K562 (cell line): ENCODE data around the gene PTH1R. TPM values are rescaled to one million over a fixed set of nuclear protein-coding genes. Genes with fewer than 3 reads are reported as not detected.

Experiments
- BRCA1 ChIP-seq, 2 experiments: fragments of 450-650 bp in 1 of 2; sonication (generic) in 1 of 2; formaldehyde crosslinking in 1 of 2; IDR thresholded peaks; 2 replicates each; pipeline versions ENCODE4 v1.5.0 to v1.6.1; 2017 to 2020; ENCODE audit warnings: mild to moderate bottlenecking in 1 of 2, missing genetic modification reagents in 1 of 2
- CC2D1A ChIP-seq: fragments of 450-650 bp; IDR thresholded peaks from 2 replicates; pipeline ENCODE4 v1.6.1; 2017; ENCODE audit warnings: mild to moderate bottlenecking
- FOSL1 ChIP-seq: fragments of 200-800 bp; sonication (Bioruptor generic); conservative IDR thresholded peaks from 2 replicates; pipeline ENCODE4 v1.6.1; 2016; ENCODE audit warnings: missing genetic modification characterization, missing compliant biosample characterization
- HIVEP1 ChIP-seq: fragments of 250-450 bp; sonication (Bioruptor Pico); IDR thresholded peaks from 2 replicates; pipeline ENCODE4 v1.4.0; 2020; ENCODE audit warnings: mild to moderate bottlenecking
- HNRNPLL ChIP-seq: fragments of 200-400 bp; formaldehyde crosslinking; IDR thresholded peaks from 2 replicates; pipeline ENCODE4 v1.6.1; 2017; ENCODE audit warnings: low read length, low read depth, mild to moderate bottlenecking; ENCODE audit not compliant: poor library complexity, severe bottlenecking
- SNIP1 ChIP-seq: fragments of 450-650 bp; IDR thresholded peaks from 2 replicates; pipeline ENCODE4 v1.7.1; 2017; ENCODE audit warnings: low read depth, mild to moderate bottlenecking
- SPI1 ChIP-seq: IDR thresholded peaks from 2 replicates; pipeline ENCODE4 v1.6.1; 2011; ENCODE audit warnings: low read depth, low read length, control low read depth, borderline replicate concordance
- TCF3 ChIP-seq: sonication (generic); formaldehyde crosslinking; IDR thresholded peaks from 2 replicates; pipeline ENCODE4 v1.4.0; 2020; ENCODE audit warnings: mild to moderate bottlenecking, missing genetic modification reagents
- TRIM25 ChIP-seq: fragments of 450-650 bp; IDR thresholded peaks from 2 replicates; pipeline ENCODE4 v1.7.0; 2016; ENCODE audit warnings: borderline replicate concordance
- ZBTB40 ChIP-seq, 2 experiments: fragments of 450-650 bp in 1 of 2; sonication (generic) in 1 of 2; formaldehyde crosslinking in 1 of 2; IDR thresholded peaks; 2 replicates each; pipeline versions ENCODE4 v1.7.1 to v1.9.0; 2016 to 2022; ENCODE audit warnings: inconsistent platforms in 1 of 2, mild to moderate bottlenecking in 1 of 2, missing genetic modification reagents in 1 of 2
- ZBTB9 ChIP-seq: fragments of 450-650 bp; formaldehyde crosslinking; IDR thresholded peaks from 2 replicates; pipeline ENCODE4 v1.4.0; 2020; ENCODE audit warnings: mild to moderate bottlenecking, moderate library complexity
- ZEB2 ChIP-seq: fragments of 450-650 bp; IDR thresholded peaks from 2 replicates; pipeline ENCODE4 v1.6.1; 2016
- ZNF263 ChIP-seq: sonication (generic); formaldehyde crosslinking; IDR thresholded peaks from 2 replicates; pipeline ENCODE4 v1.8.0; 2022; ENCODE audit warnings: mild to moderate bottlenecking, missing genetic modification reagents, borderline replicate concordance
- ZNF766 ChIP-seq: fragments of 200-800 bp; sonication (Bioruptor generic); conservative IDR thresholded peaks from 2 replicates; pipeline ENCODE4 v1.6.1; 2016; ENCODE audit warnings: missing genetic modification characterization, missing compliant biosample characterization
- polyA plus RNA-seq, 8 experiments: library from polyadenylated mRNA; depleted of rRNA in 4 of 8; stranded (reverse) in 5 of 8; unstranded in 3 of 8; fragments of >200 nt; fragmentation: Nextera tagmentation in 2 of 8; fragmentation: Illumina TruSeq in 1 of 8; extraction: Ambion mirVana in 2 of 8; extraction: Trizol in 1 of 8; gene quantifications; 2 replicates each; pipeline versions ENCODE4 v1.2.1 to v1.2.3, GENCODE V29; 2011 to 2014; ENCODE audit warnings: inconsistent platforms in 1 of 8, missing spikeins in 1 of 8
- total RNA-seq, 7 experiments: library from RNA; depleted of rRNA in 6 of 7; stranded (reverse); fragments of >200 nt in 6 of 7; fragmentation: Illumina TruSeq in 2 of 7; extraction: Trizol in 2 of 7; gene quantifications; 2 replicates each; pipeline versions ENCODE4 v1.2.1 to v1.2.3, GENCODE V29; 2011 to 2021; ENCODE audit warnings: low replicate concordance in 1 of 7

The PTH1R gene
- total and polyA plus RNA-seq, 9 of the 15 experiments (the other 6 are each of a cell fraction or from before 2014, with no cell fraction given) = not detected

- 0 out of 2 replicates have a peak, but pooled peaks have one; percentile 20 for TF ChIP-seq ZBTB40 (IDR thresholded peaks at IDR 0.05)
- TF ChIP-seq ZBTB40 (CRISPR knock-in tag; IDR thresholded peaks at IDR 0.05) = no peak
- no peak for TF ChIP-seq ZNF263 (CRISPR knock-in tag)
- TF ChIP-seq ZNF766 (CRISPR knock-in tag) = 0 out of 2 replicates have a peak, but pooled peaks have one; percentile 18
- no peak for TF ChIP-seq SNIP1
- no peak for TF ChIP-seq BRCA1 (IDR thresholded peaks at IDR 0.05)
- 0 out of 2 replicates have a peak, but pooled peaks have one; percentile 21 for TF ChIP-seq BRCA1 (CRISPR knock-in tag; IDR thresholded peaks at IDR 0.05)
- TF ChIP-seq FOSL1 (tag) = peak; percentile 86
- peak; percentile 49 for TF ChIP-seq HNRNPLL
- peak; percentile 60; the same call in 1 of the 2 replicates for TF ChIP-seq HIVEP1
- no peak for TF ChIP-seq ZBTB9 (CRISPR knock-in tag)
- TF ChIP-seq SPI1 = 0 out of 2 replicates have a peak, but pooled peaks have one; percentile 16
- no peak for TF ChIP-seq TRIM25
- TF ChIP-seq ZEB2 = peak; percentile 95
- TF ChIP-seq TCF3 (CRISPR knock-in tag) = peak; percentile 8; the same call in 1 of the 2 replicates
- no peak for TF ChIP-seq CC2D1A
Observed at GRCh38 chr3:46947981-46948791, 70.7 kb downstream of the PTH1R start (continued).
